Middle frontal gyrus (tissue), 1 donor: ENCODE results near the gene NUP210.
"Not testable (repeated sequence)": the region's sequence is repeated elsewhere in the genome, so short reads cannot be mapped to it uniquely, and the experiment has no call there.

ENCODE experiments used
- DNase-seq: peaks from one replicate; pipeline ENCODE4 v3.0.0-alpha.2; 2015; ENCODE audit warnings: low spot score; ENCODE audit errors: extremely low spot score

NUP210 gene

GRCh38 chr3:13407475-13407874, 12.6 kb downstream of the NUP210 start:
- no peak for DNase-seq

GRCh38 chr3:13406190-13406589, 13.9 kb downstream of the NUP210 start:
- DNase-seq, result no peak

GRCh38 chr3:13405614-13406013, 14.5 kb downstream of the NUP210 start:
- DNase-seq, result no peak

- DNase-seq, result no peak
These were observed 15.3 kb downstream of the NUP210 start for GRCh38 chr3:13404626-13405452.

GRCh38 chr3:13403847-13404246, 16.3 kb downstream of the NUP210 start:
- DNase-seq, result no peak

- DNase-seq, result no peak
These were observed 16.8 kb downstream of the NUP210 start for GRCh38 chr3:13403213-13403819.

GRCh38 chr3:13401149-13401548, 19.0 kb downstream of the NUP210 start:
- no peak for DNase-seq

- no peak for DNase-seq
These were observed 19.9 kb downstream of the NUP210 start for GRCh38 chr3:13400114-13400673.

- no peak for DNase-seq
These were observed 20.5 kb downstream of the NUP210 start for GRCh38 chr3:13399603-13400002.

GRCh38 chr3:13397316-13397715, 22.8 kb downstream of the NUP210 start:
- DNase-seq, result no peak

- no peak for DNase-seq
These were observed 25.8 kb downstream of the NUP210 start for GRCh38 chr3:13394363-13394762.

- no peak for DNase-seq
These were observed 26.4 kb downstream of the NUP210 start for GRCh38 chr3:13393427-13394360.

- DNase-seq, result no peak
These were observed 28.8 kb downstream of the NUP210 start for GRCh38 chr3:13391308-13391707.

GRCh38 chr3:13389378-13389777, 30.7 kb downstream of the NUP210 start:
- no peak for DNase-seq

- DNase-seq, result no peak
These were observed 31.3 kb downstream of the NUP210 start for GRCh38 chr3:13388816-13389215.

GRCh38 chr3:13385373-13385965, 34.7 kb downstream of the NUP210 start:
- DNase-seq, result no peak

GRCh38 chr3:13380971-13381370, 39.2 kb downstream of the NUP210 start:
- no peak for DNase-seq

GRCh38 chr3:13379201-13379830, 40.8 kb downstream of the NUP210 start:
- DNase-seq, result peak; percentile 64

GRCh38 chr3:13378155-13378554, 42.0 kb downstream of the NUP210 start:
- DNase-seq, result no peak

GRCh38 chr3:13377741-13378140, 42.4 kb downstream of the NUP210 start:
- DNase-seq, result not testable (repeated sequence)

- DNase-seq, result no peak
These were observed 43.1 kb downstream of the NUP210 start for GRCh38 chr3:13377021-13377420.
